ENCODE results near the gene KLK6.

KLK6 gene

GRCh38 chr19:50909240-50910070, 59.9 kb downstream of the KLK6 start:
- no peak for DNase-seq

All from effector CD8-positive, alpha-beta T cell (primary cell).